Left ventricle myocardium inferior (tissue), 1 donor: ENCODE results near the gene LTF. TPM values are rescaled to one million over a fixed set of nuclear protein-coding genes. Genes with fewer than 3 reads are reported as not detected.

Experiments used
- DNase-seq: peaks from one replicate; pipeline ENCODE4 v3.0.0-alpha.2; 2020
- H3K27ac ChIP-seq: fragments of 200-600 bp; replicated peaks from 2 replicates; pipeline ENCODE4 v1.8.0; 2021
- H3K27me3 ChIP-seq: fragments of 200-600 bp; 2 replicates; pipeline ENCODE4 v1.8.0; 2021; ENCODE audit warnings: low read depth
- H3K36me3 ChIP-seq: fragments of 200-600 bp; 2 replicates; pipeline ENCODE4 v1.8.0; 2021
- H3K4me1 ChIP-seq: fragments of 200-600 bp; 2 replicates; pipeline ENCODE4 v1.8.0; 2021
- H3K4me3 ChIP-seq: fragments of 200-600 bp; 2 replicates; pipeline ENCODE4 v1.8.0; 2021; ENCODE audit warnings: mild to moderate bottlenecking, moderate library complexity
- H3K9me3 ChIP-seq: fragments of 200-600 bp; replicated peaks from 2 replicates; pipeline ENCODE4 v1.8.0; 2021
- intact Hi-C: fragments of 100-400 bp; cut with micrococcal nuclease; formaldehyde crosslinking; loops from one replicate; pipeline ENCODE4 v1.11.0; 2022
- total RNA-seq: library from RNA; stranded (reverse); fragmentation: NEBNext Ultra II Directional; extraction: Animal tissue kit (Norgen Biotek cat#: 25700); gene quantifications from one replicate; pipeline ENCODE4 v1.2.1, GENCODE V29; 2021
- TF ChIP-seq, protein P1 (sequence below): fragments of 200-600 bp; IDR thresholded peaks from 2 replicates; pipeline ENCODE4 v1.8.0; 2021; ENCODE audit warnings: antibody characterized with exemption, mild to moderate bottlenecking, borderline replicate concordance
- donor health status: DM: no; HTN: yes; CAD: no; lungs with severe emphysema.

The LTF gene
- total RNA-seq, 1 donor from 2014 or later: 2.7 TPM

DNA sequence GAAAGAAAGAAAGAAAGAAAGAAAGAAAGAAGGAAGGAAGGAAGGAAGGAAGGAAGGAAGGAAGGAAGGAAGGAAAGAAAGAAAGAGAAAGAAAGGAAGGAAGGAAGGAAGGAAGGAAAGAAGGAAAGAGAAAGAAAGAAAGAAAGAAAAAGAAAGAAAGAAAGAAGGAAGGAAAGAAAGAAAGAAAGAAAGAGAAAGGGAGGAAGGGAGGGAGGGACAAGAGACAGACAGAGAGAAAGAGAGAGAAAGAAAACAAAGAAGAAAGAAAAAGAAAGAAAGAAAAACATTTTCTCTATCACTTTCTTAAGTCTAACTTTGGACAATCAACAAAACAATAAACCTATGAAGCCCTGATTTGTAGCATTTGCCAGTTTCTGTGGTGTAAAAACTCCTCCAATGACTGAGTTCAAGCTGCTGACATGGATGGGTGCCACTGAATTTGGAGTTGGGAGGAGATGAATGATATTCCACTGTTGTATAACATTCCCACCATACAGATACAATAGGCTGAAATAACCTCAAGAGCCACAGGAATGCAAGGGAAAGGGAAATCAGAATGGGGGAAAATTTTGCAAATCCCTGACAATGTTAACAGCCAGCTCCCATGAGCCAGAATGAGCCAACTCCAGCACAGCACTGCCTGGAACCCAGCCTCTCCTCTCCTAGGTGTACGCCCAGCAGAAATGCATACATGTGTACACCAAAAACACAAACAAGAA, 18.1 kb upstream of the LTF start:
- intact Hi-C loops: no loop called here
- Histone ChIP-seq H3K27me3 (no peaks in the 10 kb centered on the region), H3K27ac (no peak overlapping the region), H3K36me3 (no peaks in the 10 kb centered on the region), H3K4me1 (no peaks in the 10 kb centered on the region), H3K9me3 (no peaks in the 10 kb centered on the region), H3K4me3 (no peak overlapping the region)
- DNase-seq: no peak
- TF ChIP-seq, protein P1, sequence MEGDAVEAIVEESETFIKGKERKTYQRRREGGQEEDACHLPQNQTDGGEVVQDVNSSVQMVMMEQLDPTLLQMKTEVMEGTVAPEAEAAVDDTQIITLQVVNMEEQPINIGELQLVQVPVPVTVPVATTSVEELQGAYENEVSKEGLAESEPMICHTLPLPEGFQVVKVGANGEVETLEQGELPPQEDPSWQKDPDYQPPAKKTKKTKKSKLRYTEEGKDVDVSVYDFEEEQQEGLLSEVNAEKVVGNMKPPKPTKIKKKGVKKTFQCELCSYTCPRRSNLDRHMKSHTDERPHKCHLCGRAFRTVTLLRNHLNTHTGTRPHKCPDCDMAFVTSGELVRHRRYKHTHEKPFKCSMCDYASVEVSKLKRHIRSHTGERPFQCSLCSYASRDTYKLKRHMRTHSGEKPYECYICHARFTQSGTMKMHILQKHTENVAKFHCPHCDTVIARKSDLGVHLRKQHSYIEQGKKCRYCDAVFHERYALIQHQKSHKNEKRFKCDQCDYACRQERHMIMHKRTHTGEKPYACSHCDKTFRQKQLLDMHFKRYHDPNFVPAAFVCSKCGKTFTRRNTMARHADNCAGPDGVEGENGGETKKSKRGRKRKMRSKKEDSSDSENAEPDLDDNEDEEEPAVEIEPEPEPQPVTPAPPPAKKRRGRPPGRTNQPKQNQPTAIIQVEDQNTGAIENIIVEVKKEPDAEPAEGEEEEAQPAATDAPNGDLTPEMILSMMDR: no peak

DNA sequence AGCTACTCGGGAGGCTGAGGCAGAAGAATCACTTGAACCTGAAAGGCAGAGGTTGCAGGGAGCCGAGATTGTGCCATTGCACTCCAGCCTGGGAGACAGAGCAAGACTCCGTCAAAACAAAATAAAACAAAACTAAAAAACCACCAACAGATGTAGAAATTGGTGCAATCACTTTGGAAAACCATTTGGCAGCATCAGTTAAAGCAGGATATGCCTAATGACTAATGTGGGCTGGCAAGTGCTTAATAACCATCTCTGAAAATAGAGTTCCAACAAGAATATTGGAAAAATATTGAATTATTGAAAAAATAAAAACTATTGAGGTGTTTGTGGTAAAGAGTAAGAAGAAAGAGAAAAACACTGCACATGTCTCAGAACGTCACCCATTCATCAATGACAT, 16.9 kb upstream of the LTF start:
- no peak overlapping the region for H3K4me3 ChIP-seq
- H3K4me1 ChIP-seq: no peaks in the 10 kb centered on the region
- no peaks in the 10 kb centered on the region for H3K27me3 ChIP-seq
- TF ChIP-seq, protein P1: no peak
- no peaks in the 10 kb centered on the region for H3K9me3 ChIP-seq
- H3K27ac ChIP-seq: no peak overlapping the region
- H3K36me3 ChIP-seq: no peaks in the 10 kb centered on the region
- intact Hi-C loops: no loop called here
- DNase-seq: no peak

DNA sequence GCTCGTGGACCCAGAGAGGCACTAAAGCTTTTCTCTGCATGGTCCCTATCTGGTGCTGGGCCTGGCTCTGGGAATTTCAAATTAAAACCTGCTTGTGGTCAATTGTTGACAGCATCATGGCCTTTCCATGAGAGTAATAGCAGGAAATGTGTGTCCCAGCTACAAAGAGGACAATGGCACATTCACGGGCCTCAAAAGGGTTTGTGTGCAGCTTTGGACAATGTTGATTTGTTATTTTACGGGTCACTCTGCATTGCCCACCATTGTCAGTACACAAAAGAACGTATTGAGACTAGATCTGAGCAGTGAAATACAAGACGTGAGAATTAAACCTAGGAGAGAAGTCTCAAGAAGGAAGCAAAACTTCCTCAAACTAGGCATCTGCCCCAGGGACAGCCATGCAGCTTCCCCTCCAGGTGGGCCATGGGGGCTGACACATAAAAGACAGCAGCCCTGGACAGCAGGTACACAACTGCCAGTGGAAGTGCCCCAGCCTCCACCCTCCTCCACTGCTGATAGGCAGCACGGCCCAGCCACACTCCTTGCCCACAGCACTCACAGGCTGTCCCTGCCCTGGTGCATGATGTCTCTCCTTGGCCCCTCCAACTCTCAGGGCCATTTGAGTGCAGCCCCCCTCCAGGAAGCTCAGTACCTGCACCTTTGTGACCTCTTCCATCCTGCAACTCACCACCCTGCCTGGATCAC, 15.9 kb upstream of the LTF start:
- Histone ChIP-seq H3K9me3 (no peaks in the 10 kb centered on the region), H3K4me3 (no peak overlapping the region), H3K27me3 (no peaks in the 10 kb centered on the region), H3K4me1 (no peaks in the 10 kb centered on the region), H3K36me3 (no peaks in the 10 kb centered on the region), H3K27ac (no peak overlapping the region)
- no peak for DNase-seq
- intact Hi-C loops: no loop called here
- TF ChIP-seq, protein P1: no peak

DNA sequence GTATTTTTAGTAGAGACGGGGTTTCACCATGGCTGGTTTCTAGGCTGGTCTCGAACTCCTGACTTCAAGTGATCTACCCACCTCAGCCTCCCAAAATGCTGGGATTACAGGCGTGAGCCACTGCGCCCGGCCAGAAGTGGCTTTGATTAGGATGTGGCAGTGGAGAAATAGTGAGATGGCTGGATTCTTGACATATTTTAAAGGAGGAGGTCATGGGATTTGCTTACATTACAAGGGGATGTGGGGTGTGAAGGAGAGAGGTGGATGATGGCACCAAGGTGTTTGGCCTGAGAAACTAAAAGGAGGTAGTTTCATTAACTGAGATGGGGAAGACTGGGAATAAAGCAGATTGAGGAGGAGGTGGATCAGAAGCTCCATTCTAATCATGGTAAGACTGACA, 15.0 kb upstream of the LTF start:
- Histone ChIP-seq H3K27ac (no peak overlapping the region), H3K4me1 (no peaks in the 10 kb centered on the region), H3K36me3 (no peaks in the 10 kb centered on the region), H3K4me3 (no peak overlapping the region), H3K27me3 (no peaks in the 10 kb centered on the region), H3K9me3 (peaks cover 6% of the 10 kb centered on the region)
- TF ChIP-seq, protein P1: no peak
- DNase-seq: no peak
- intact Hi-C loops: no loop called here

DNA sequence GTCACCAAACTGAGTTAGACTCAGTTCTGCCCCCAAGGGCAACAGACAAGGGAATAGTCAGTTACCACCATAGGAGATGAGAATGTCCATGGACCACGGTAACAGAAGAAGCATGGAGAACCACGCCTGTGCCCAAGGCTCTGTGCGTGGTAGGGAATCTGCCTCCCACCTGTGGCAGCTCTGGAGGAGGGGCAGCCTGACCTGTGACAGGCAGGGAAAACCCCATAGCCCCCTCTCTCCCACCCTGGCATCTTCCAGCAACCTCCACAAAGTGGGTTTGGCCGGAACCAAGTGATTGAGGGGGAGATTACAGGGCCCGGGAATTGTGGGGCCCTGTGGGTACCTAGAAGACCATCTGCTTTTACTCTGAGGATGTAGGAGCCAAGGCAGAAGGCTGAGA, 14.3 kb upstream of the LTF start:
- no peak overlapping the region for H3K27ac ChIP-seq
- DNase-seq: no peak
- H3K4me1 ChIP-seq: no peaks in the 10 kb centered on the region
- intact Hi-C loops: no loop called here
- TF ChIP-seq, protein P1: no peak
- H3K9me3 ChIP-seq: peaks cover 11% of the 10 kb centered on the region
- no peaks in the 10 kb centered on the region for H3K27me3 ChIP-seq
- no peaks in the 10 kb centered on the region for H3K36me3 ChIP-seq
- no peak overlapping the region for H3K4me3 ChIP-seq
